Neuronal stem cell (in vitro differentiated cells): ENCODE data around the gene ZNF699.

Experiments
- DNase-seq: peaks from one replicate; pipeline ENCODE4 v3.0.0-alpha.2; 2013; ENCODE audit warnings: low spot score
- H2AFZ ChIP-seq: one replicate; pipeline ENCODE4 v1.6.1; 2013; ENCODE audit warnings: mild to moderate bottlenecking, low read length, inconsistent platforms
- H2AK5ac ChIP-seq: 2 replicates; pipeline ENCODE4 v1.6.1; 2013; ENCODE audit warnings: low read depth, mild to moderate bottlenecking, inconsistent platforms, low read length, moderate library complexity, mixed read lengths
- H2BK120ac ChIP-seq: 2 replicates; pipeline ENCODE4 v1.6.1; 2013; ENCODE audit warnings: low read depth, mild to moderate bottlenecking, inconsistent platforms, low read length, moderate library complexity, mixed read lengths
- H2BK12ac ChIP-seq: one replicate; pipeline ENCODE4 v1.6.1; 2013; ENCODE audit warnings: low read length, inconsistent platforms
- H2BK15ac ChIP-seq: 2 replicates; pipeline ENCODE4 v1.6.1; 2013; ENCODE audit warnings: mild to moderate bottlenecking, low read length, inconsistent platforms, mixed read lengths
- H2BK5ac ChIP-seq: one replicate; pipeline ENCODE4 v1.6.1; 2013; ENCODE audit warnings: inconsistent platforms, mild to moderate bottlenecking, low read length, moderate library complexity
- H3K14ac ChIP-seq: one replicate; pipeline ENCODE4 v1.6.1; 2013; ENCODE audit warnings: low read length, inconsistent platforms
- H3K18ac ChIP-seq: 2 replicates; pipeline ENCODE4 v1.6.1; 2013; ENCODE audit warnings: low read length, inconsistent platforms
- H3K23ac ChIP-seq: 2 replicates; pipeline ENCODE4 v1.6.1; 2013; ENCODE audit warnings: low read depth, mild to moderate bottlenecking, mixed read lengths, low read length, inconsistent platforms; ENCODE audit not compliant: poor library complexity
- H3K27ac ChIP-seq: replicated peaks from 3 replicates; pipeline ENCODE4 v1.5.1; 2013; ENCODE audit warnings: low read length, inconsistent platforms
- H3K27me3 ChIP-seq, 3 experiments: 2 replicates each; pipeline ENCODE4 v1.6.1; 2013; ENCODE audit warnings: low read length in 3 of 3, mild to moderate bottlenecking in 2 of 3, inconsistent platforms in 1 of 3, low read depth in 1 of 3, mixed read lengths in 1 of 3, moderate library complexity in 1 of 3; ENCODE audit not compliant: control insufficient read depth in 3 of 3, insufficient read depth in 3 of 3
- H3K36me3 ChIP-seq, 2 donors: replicated peaks in 1 of 2; 2 replicates each; pipeline ENCODE4 v1.6.1; 2013; ENCODE audit warnings: low read length in 2 of 2; ENCODE audit not compliant: control insufficient read depth in 2 of 2, insufficient read depth in 2 of 2
- H3K4ac ChIP-seq: 2 replicates; pipeline ENCODE4 v1.6.1; 2013; ENCODE audit warnings: inconsistent platforms, mild to moderate bottlenecking, low read length, moderate library complexity
- H3K4me1 ChIP-seq, 2 donors: 1 replicate in 1 of 2; 2 replicates in 1 of 2; pipeline ENCODE4 v1.6.1; 2013; ENCODE audit warnings: low read length in 2 of 2, low read depth in 1 of 2; ENCODE audit not compliant: control insufficient read depth in 2 of 2, insufficient read depth in 1 of 2
- H3K4me2 ChIP-seq: one replicate; pipeline ENCODE4 v1.6.1; 2013; ENCODE audit warnings: mild to moderate bottlenecking, low read length, inconsistent platforms; ENCODE audit not compliant: insufficient read depth, poor library complexity, severe bottlenecking
- H3K4me3 ChIP-seq, 2 donors: 2 replicates each; pipeline ENCODE4 v1.5.1; 2013; ENCODE audit warnings: low read length in 2 of 2, mild to moderate bottlenecking in 2 of 2, inconsistent platforms in 1 of 2, moderate library complexity in 1 of 2
- H3K79me1 ChIP-seq: one replicate; pipeline ENCODE4 v1.6.1; 2013; ENCODE audit warnings: low read depth, mild to moderate bottlenecking, inconsistent platforms, low read length, moderate library complexity
- H3K9ac ChIP-seq: one replicate; pipeline ENCODE4 v1.6.1; 2013; ENCODE audit warnings: mild to moderate bottlenecking, low read depth, low read length, inconsistent platforms; ENCODE audit not compliant: poor library complexity
- H3K9me3 ChIP-seq, 2 donors: replicated peaks in 1 of 2; 2 replicates each; pipeline versions ENCODE3 to v1.6.1; 2013; ENCODE audit warnings: low read length in 2 of 2, mild to moderate bottlenecking in 2 of 2, inconsistent platforms in 1 of 2, low read depth in 1 of 2, mixed read lengths in 1 of 2, moderate library complexity in 1 of 2; ENCODE audit not compliant: control insufficient read depth in 2 of 2, insufficient read depth in 1 of 2
- H4K8ac ChIP-seq: one replicate; pipeline ENCODE4 v1.6.1; 2013; ENCODE audit warnings: low read depth, mild to moderate bottlenecking, inconsistent platforms, low read length, moderate library complexity
- H4K91ac ChIP-seq: one replicate; pipeline ENCODE4 v1.6.1; 2013; ENCODE audit warnings: low read length, low read depth, mild to moderate bottlenecking, inconsistent platforms; ENCODE audit not compliant: poor library complexity
- WGBS, 2 donors: extraction: QIAGEN DNeasy Blood & Tissue Kit; methylation state at CpG; one replicate each; pipeline ENCODE4 v1.1.7; 2013; ENCODE audit warnings: missing lambda C conversion rate in 2 of 2, mixed read lengths in 1 of 2; ENCODE audit not compliant: insufficient read length in 2 of 2, insufficient replicate concordance in 1 of 2; ENCODE audit errors: extremely low coverage in 2 of 2; 5-methylcytosine and 5-hydroxymethylcytosine counted together

ZNF699 gene

GRCh38 chr19:9250630-9251029, 59.0 kb downstream of the ZNF699 start, which contains the start of gene OR7E24:
Gene OR7E24, plus strand, starts transcription at chr19:9250930. Its CDS starts 114 bp downstream, at chr19:9251044.
- Histone ChIP-seq H2BK5ac (no peak within 1 kb of the TSS), H3K18ac (no peak within 1 kb of the TSS), H2BK12ac (no peak within 1 kb of the TSS), H3K36me3 (no peaks in the 10 kb centered on the region), H3K14ac (no peak within 1 kb of the TSS), H4K91ac (no peak within 1 kb of the TSS), H3K79me1 (no peaks in the 10 kb centered on the region), H3K9me3 (peaks cover 0 to 15% of the 10 kb centered on the region in 2 donors), H3K27ac (no peak within 1 kb of the TSS), H3K4me3 (peak within 1 kb of the TSS in 1 of 2 donors; percentile 9), H3K4ac (no peak within 1 kb of the TSS), H3K27me3 (no peaks in the 10 kb centered on the region), H2BK120ac (no peak within 1 kb of the TSS), H3K4me1 (no peaks in the 10 kb centered on the region), H3K23ac (no peak within 1 kb of the TSS), H4K8ac (no peak within 1 kb of the TSS), H3K9ac (no peak within 1 kb of the TSS), H2AFZ (no peak within 1 kb of the TSS), H2AK5ac (no peak within 1 kb of the TSS), H2BK15ac (no peak within 1 kb of the TSS), H3K4me2 (no peak within 1 kb of the TSS)
- WGBS, 2 donors, result no CpG with 5 or more reads among the region's 1 CpG
- no peak for DNase-seq
